ENCODE results near the gene MDGA2.

GRCh38 chr14:47549886-47550285 lies 125.5 kb downstream of the MDGA2 start:
- TF ChIP-seq MAX (IDR thresholded peaks at IDR 0.05) (no peak), CREB1 (IDR thresholded peaks at IDR 0.05; ENCODE audit: low read depth) (no peak), RAD21 (IDR thresholded peaks at IDR 0.05; ENCODE audit: low read depth) (no peak), USF1 (IDR thresholded peaks at IDR 0.05) (no peak), CEBPB (IDR thresholded peaks at IDR 0.05) (no peak), TEAD4 (IDR thresholded peaks at IDR 0.05) (no peak), REST (IDR thresholded peaks at IDR 0.05; ENCODE audit: low read depth) (no peak), TCF12 (IDR thresholded peaks at IDR 0.05; ENCODE audit: low read depth) (no peak), EP300 (IDR thresholded peaks at IDR 0.05; ENCODE audit: borderline replicate concordance) (no peak), TAF1 (IDR thresholded peaks at IDR 0.05; ENCODE audit: low read depth) (no peak), YY1 (IDR thresholded peaks at IDR 0.05; ENCODE audit: low read depth) (no peak), FOXM1 (IDR thresholded peaks at IDR 0.05; ENCODE audit: borderline replicate concordance, low read depth) (no peak)
